GM21786 (cell line): ENCODE measurements around the gene TRIM48.
"Not testable (repeated sequence)": the region's sequence is repeated elsewhere in the genome, so short reads cannot be mapped to it uniquely, and the experiment has no call there.

Experiments
- ATAC-seq: cut with Tn5 transposase; IDR thresholded peaks from one replicate; pipeline ENCODE4 v1.9.1; 2021; ENCODE audit not compliant: unreplicated experiment

Gene TRIM48, protein sequence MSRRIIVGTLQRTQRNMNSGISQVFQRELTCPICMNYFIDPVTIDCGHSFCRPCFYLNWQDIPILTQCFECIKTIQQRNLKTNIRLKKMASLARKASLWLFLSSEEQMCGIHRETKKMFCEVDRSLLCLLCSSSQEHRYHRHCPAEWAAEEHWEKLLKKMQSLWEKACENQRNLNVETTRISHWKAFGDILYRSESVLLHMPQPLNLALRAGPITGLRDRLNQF

DNA sequence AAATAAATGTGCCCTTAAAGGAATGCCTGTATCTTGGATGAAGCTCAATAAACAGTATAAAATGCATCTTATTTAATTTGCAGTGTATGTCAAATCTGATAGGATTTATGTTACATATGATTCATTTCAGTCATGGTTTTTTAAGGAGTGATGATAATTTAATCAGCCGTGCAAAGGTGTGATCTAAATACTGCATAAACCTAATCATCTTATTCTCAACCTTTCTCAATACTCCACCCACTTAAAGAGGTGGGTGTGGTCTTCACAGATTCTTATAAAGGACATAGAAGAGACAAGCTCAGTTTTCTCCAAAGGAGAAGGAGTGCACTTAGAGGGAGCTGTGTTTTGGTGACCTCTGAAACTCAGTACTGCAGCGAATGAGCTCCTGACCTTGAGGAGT, at the start of gene TRIM48:
Gene TRIM48 (plus strand): TSS at position 301 of the 400 bp plus-strand sequence. CDS start 113 bp downstream, outside the sequence.
- ATAC-seq = not testable (repeated sequence)

DNA sequence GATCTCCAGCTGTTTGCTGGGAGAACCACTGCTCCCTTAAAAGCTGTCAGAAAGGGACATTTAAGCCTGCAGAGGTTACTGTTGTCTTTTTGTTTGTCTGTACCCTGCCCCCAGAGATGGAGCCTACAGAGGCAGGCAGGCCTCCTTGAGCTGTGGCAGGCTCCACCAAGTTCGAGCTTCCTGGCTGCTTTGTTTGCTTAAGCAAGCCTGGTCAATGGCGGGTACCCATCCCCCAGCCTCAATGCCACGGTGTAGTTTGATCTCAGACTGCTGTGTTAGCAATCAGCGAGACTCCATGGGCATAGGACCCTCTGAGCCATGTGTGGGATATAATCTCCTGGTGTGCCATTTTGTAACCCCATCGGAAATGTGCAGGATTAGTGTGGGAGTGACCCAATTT, 23.6 kb upstream of the TRIM48 start:
- ATAC-seq = not testable (repeated sequence)

DNA sequence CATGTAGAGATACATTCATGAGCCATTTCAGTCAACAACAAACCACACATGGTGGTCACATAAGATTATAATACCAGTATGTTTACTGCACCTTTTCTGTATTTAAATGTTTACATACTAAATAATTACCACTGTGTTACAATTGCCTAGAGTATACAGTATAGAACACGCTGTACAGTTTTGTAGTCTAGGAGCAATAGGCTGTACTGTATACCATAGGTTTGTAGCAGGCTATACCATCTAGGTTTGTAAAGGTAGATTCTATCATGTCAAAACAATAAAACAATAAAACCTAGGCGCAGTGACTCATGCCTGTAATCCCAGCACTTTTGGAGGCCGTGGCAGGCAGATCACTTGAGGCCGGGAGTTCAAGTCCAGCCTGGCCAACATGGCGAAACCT, 1.1 kb downstream of the TRIM48 start:
- no peak for ATAC-seq
